Glutamatergic neuron (in vitro differentiated cells): Measurements from ENCODE around the gene CTDSPL. TPM values are rescaled to one million over a fixed set of nuclear protein-coding genes. Genes with fewer than 3 reads are reported as not detected.

Source experiments
- DNase-seq: peaks from one replicate; pipeline ENCODE4 v3.0.0; 2022
- H3K27ac Mint-ChIP-seq: one replicate; pipeline ENCODE4 v1.8.0; 2020; ENCODE audit warnings: mild to moderate bottlenecking, mixed read lengths, inconsistent platforms; ENCODE audit not compliant: unreplicated experiment
- H3K27me3 Mint-ChIP-seq: one replicate; pipeline ENCODE4 v1.8.0; 2020; ENCODE audit warnings: mild to moderate bottlenecking, moderate library complexity, mixed read lengths, inconsistent platforms; ENCODE audit not compliant: unreplicated experiment
- H3K36me3 Mint-ChIP-seq: one replicate; pipeline ENCODE4 v1.8.0; 2020; ENCODE audit warnings: mild to moderate bottlenecking, mixed read lengths, inconsistent platforms; ENCODE audit not compliant: unreplicated experiment
- H3K4me1 Mint-ChIP-seq: one replicate; pipeline ENCODE4 v1.8.0; 2020; ENCODE audit warnings: mild to moderate bottlenecking, low read depth, mixed read lengths, inconsistent platforms; ENCODE audit not compliant: unreplicated experiment
- H3K4me3 Mint-ChIP-seq: one replicate; pipeline ENCODE4 v1.8.0; 2020; ENCODE audit warnings: mild to moderate bottlenecking, mixed read lengths, inconsistent platforms; ENCODE audit not compliant: unreplicated experiment
- H3K9me3 Mint-ChIP-seq: one replicate; pipeline ENCODE4 v1.8.0; 2020; ENCODE audit warnings: mild to moderate bottlenecking, moderate library complexity, mixed read lengths, inconsistent platforms; ENCODE audit not compliant: unreplicated experiment
- total RNA-seq: library from RNA; stranded (reverse); fragmentation: NEBNext Ultra II Directional; extraction: Animal tissue kit (Norgen Biotek cat#: 25700); gene quantifications from one replicate; pipeline ENCODE4 v1.2.1, GENCODE V29; 2021; ENCODE audit not compliant: unreplicated experiment
- TF ChIP-seq, protein P1 (sequence below): fragments of 200-600 bp; sonication (generic); IDR thresholded peaks from one replicate; pipeline ENCODE4 v1.5.0; 2021; ENCODE audit not compliant: partially characterized antibody, unreplicated experiment

CTDSPL gene
- total RNA-seq, 1 donor from 2014 or later: 6.6 TPM

DNA sequence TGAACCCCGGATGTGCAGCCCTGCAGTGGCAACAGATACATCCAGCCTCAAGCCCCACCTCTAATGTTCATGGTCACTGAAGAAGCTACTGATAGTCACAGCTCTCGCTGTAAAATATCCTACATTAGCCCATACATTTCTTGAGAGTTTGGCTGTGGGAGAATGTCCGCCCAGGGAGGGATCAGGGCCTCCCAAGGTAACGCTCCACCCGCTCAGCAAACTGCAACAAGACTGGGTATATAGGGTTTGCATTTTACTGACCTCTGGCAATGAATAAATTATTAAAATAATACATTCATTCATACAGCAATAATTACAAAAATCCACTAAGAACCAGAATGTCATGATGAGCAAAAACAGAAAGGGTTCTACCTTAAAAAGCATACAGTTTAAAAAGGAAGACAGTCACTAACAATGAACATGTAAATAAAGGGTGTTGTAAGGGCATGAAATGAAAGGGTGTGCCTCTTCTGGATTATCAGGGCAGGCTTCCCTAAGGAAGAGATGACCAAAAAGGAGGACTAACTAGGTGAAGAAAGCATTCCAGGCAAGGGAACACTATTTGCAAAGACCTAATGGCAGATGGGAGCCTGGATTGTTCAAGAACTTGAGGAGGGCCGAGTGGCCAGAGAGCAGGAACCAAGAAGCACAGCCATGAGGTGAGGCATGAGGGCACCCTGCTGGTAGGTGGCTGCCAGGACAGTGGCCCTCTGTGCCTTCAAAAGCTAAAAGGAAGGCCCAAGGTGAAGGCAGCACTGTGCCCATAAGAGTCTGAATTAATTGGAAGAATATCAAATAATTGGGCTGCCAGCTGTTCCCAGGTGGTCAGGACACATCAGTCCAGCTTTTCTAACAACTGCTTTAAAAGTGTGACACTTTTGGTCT, 28.1 kb upstream of the CTDSPL start:
- DNase-seq: no peak
- H3K4me3 Mint-ChIP-seq: no peak overlapping the region
- peaks cover 4% of the 10 kb centered on the region for H3K4me1 Mint-ChIP-seq
- peaks cover 2% of the 10 kb centered on the region for H3K36me3 Mint-ChIP-seq
- TF ChIP-seq, protein P1, sequence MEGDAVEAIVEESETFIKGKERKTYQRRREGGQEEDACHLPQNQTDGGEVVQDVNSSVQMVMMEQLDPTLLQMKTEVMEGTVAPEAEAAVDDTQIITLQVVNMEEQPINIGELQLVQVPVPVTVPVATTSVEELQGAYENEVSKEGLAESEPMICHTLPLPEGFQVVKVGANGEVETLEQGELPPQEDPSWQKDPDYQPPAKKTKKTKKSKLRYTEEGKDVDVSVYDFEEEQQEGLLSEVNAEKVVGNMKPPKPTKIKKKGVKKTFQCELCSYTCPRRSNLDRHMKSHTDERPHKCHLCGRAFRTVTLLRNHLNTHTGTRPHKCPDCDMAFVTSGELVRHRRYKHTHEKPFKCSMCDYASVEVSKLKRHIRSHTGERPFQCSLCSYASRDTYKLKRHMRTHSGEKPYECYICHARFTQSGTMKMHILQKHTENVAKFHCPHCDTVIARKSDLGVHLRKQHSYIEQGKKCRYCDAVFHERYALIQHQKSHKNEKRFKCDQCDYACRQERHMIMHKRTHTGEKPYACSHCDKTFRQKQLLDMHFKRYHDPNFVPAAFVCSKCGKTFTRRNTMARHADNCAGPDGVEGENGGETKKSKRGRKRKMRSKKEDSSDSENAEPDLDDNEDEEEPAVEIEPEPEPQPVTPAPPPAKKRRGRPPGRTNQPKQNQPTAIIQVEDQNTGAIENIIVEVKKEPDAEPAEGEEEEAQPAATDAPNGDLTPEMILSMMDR: no peak
- no peak overlapping the region for H3K27ac Mint-ChIP-seq
- no peaks in the 10 kb centered on the region for H3K9me3 Mint-ChIP-seq
- H3K27me3 Mint-ChIP-seq: peaks cover 2% of the 10 kb centered on the region

DNA sequence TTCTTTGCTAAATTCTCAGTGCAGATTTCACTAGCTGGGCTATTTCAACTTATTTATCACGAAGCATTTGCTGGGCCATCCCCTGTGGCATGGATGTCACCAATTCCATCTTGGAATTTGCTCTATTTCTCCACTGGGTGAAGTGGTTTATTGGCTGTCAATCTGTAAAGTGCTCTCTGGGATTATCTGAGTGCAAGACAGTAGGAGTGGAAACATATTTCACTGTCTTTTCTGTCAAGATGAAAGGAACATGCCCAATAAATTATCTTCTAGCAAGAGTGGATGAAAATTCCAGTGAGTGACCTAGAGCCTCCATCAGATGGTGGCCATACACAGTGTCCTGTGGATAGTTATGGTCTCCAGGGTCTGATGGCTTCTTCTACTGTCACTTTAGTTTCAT, 25.1 kb upstream of the CTDSPL start:
- H3K27me3 Mint-ChIP-seq: no peaks in the 10 kb centered on the region
- H3K36me3 Mint-ChIP-seq: peaks cover 5% of the 10 kb centered on the region
- H3K27ac Mint-ChIP-seq: no peak overlapping the region
- H3K4me1 Mint-ChIP-seq: peaks cover 4% of the 10 kb centered on the region
- DNase-seq: no peak
- H3K9me3 Mint-ChIP-seq: no peaks in the 10 kb centered on the region
- TF ChIP-seq, protein P1: no peak
- H3K4me3 Mint-ChIP-seq: no peak overlapping the region

DNA sequence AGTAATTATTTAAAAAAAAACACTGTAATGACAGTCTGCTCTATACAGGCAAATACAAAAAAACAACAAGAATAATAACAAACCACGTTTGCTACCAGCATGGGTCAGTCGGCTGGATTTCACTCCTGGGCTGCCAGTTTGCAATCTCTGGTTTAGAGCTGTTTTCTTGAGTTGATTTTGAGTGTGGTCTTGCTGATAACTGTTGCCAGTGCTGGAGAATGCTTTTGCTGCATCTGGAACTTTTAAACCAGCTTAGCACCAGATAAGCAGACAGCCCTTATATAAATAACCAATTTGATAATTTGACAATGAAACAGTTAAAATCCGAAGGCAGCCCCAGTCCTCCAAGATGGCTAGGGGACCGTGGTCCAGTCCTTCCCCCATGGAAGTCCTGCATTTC, 14.0 kb upstream of the CTDSPL start:
- no peaks in the 10 kb centered on the region for H3K27me3 Mint-ChIP-seq
- no peaks in the 10 kb centered on the region for H3K36me3 Mint-ChIP-seq
- no peaks in the 10 kb centered on the region for H3K4me1 Mint-ChIP-seq
- H3K4me3 Mint-ChIP-seq: no peak overlapping the region
- H3K27ac Mint-ChIP-seq: no peak overlapping the region
- H3K9me3 Mint-ChIP-seq: no peaks in the 10 kb centered on the region
- TF ChIP-seq, protein P1: no peak
- DNase-seq: no peak

DNA sequence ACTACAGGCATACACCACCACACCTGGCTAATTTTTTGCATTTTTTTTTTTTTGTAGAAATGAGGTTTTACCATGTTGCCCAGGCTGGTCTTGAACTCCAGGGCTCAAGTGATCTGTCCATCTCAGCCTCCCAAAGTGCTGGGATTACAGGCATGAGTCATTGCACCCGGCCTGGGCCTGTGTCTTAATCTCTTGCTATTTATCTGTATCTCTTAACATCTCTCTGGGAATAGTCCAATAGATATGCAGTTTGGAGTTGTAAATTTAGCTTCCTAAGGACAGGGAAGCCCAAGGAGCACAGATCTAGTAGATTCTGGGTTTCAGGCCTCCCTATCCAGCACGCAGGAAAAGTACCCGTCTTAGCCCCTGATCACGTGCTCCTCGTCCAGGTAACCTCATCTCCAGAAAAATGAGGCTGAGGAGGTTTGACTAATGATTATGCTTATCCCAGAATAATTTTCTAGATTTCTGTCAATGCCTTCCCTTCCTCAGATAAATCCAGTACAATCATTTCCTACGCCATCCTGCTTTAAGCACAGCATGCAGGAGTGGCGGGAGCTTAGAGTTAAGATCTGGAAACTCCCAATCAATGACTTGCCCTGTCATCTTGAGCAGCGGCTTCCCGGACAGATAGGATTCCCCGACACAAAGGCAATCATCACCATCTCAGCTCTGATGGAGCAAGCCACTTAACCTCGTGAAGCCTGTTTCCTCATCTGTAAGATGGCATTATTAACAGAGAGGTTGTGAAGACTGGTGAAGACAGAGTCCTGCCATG, 12.3 kb upstream of the CTDSPL start:
- no peaks in the 10 kb centered on the region for H3K27me3 Mint-ChIP-seq
- no peak overlapping the region for H3K27ac Mint-ChIP-seq
- H3K4me3 Mint-ChIP-seq: no peak overlapping the region
- no peak for DNase-seq
- H3K36me3 Mint-ChIP-seq: no peaks in the 10 kb centered on the region
- H3K9me3 Mint-ChIP-seq: no peaks in the 10 kb centered on the region
- TF ChIP-seq, protein P1: no peak
- no peaks in the 10 kb centered on the region for H3K4me1 Mint-ChIP-seq

DNA sequence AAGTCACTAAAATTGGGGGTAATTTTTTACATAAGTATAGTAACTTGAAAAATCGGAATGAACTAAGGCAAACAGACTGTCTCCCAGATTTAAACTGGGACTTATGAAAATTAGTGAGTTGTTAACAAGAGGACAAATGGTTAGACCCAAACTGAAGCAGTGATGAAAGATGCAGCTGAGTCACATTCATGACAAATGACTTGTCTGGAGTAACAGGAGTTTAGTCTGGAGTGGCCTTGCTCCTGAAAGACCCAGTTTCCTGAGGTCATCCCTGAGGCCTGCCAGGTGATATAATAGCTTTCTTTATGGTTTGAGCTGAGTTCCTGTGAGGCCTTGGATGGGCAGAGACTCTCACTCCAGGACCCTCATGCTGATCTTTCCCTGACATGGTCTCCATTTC, 9.6 kb upstream of the CTDSPL start:
- Mint-ChIP-seq H3K27ac (no peak overlapping the region), H3K36me3 (no peaks in the 10 kb centered on the region)

More for the DNA sequence above, 9.6 kb upstream of the CTDSPL start:
- Mint-ChIP-seq H3K4me3 (no peak overlapping the region), H3K9me3 (peaks cover 2% of the 10 kb centered on the region), H3K4me1 (no peaks in the 10 kb centered on the region), H3K27me3 (peaks cover 4% of the 10 kb centered on the region)
- TF ChIP-seq, protein P1: no peak
- DNase-seq: no peak
